Esophagus squamous epithelium (tissue), 5 donors: ENCODE data around the gene HMCN2. TPM values are rescaled to one million over a fixed set of nuclear protein-coding genes. Genes with fewer than 3 reads are reported as not detected.

ENCODE experiments used
- DNase-seq: peaks from one replicate; lab custom pipeline; 2025; lab: John Stamatoyannopoulos, UW
- H3K27ac ChIP-seq, 4 donors: fragments of 200-600 bp; sonication (generic); one replicate each; pipeline ENCODE4 v1.5.1; 2016 to 2019; ENCODE audit warnings: mild to moderate bottlenecking in 1 of 4
- H3K27me3 ChIP-seq, 4 donors: fragments of 200-600 bp; sonication (generic); 1 replicate in 3 of 4; 2 replicates in 1 of 4; pipeline versions ENCODE4 v1.5.1 to v1.6.0; 2017 to 2021; ENCODE audit warnings: antibody characterized with exemption in 1 of 4
- H3K36me3 ChIP-seq, 3 donors: fragments of 200-600 bp; sonication (generic); one replicate each; pipeline ENCODE4 v1.5.1; 2016 to 2019
- H3K4me1 ChIP-seq, 3 donors: fragments of 200-600 bp; sonication (generic); one replicate each; pipeline ENCODE4 v1.5.1; 2017 to 2019
- H3K4me3 ChIP-seq, 4 donors: fragments of 200-600 bp; sonication (generic); 1 replicate in 3 of 4; 2 replicates in 1 of 4; pipeline ENCODE4 v1.5.1; 2016 to 2019; ENCODE audit warnings: mild to moderate bottlenecking in 2 of 4, moderate library complexity in 1 of 4
- H3K9me3 ChIP-seq, 3 donors: fragments of 200-600 bp; sonication (generic); one replicate each; pipeline ENCODE4 v1.5.1; 2016 to 2019
- CTCF ChIP-seq, 6 experiments: fragments of 450-650 bp in 4 of 6; fragments of 200-600 bp in 2 of 6; sonication (generic) in 2 of 6; IDR thresholded peaks; one replicate each; pipeline ENCODE4 v1.5.1; 2016 to 2019; ENCODE audit warnings: antibody characterized with exemption in 6 of 6, mild to moderate bottlenecking in 4 of 6, moderate library complexity in 4 of 6
- POLR2A ChIP-seq, 4 donors: fragments of 450-650 bp; IDR thresholded peaks; one replicate each; pipeline ENCODE4 v1.6.1; 2017; ENCODE audit warnings: antibody characterized with exemption in 4 of 4, mild to moderate bottlenecking in 4 of 4, moderate library complexity in 3 of 4
- WGBS, 2 donors: methylation state at CpG; one replicate each; pipeline ENCODE4 v1.1.5; 2018; 5-methylcytosine and 5-hydroxymethylcytosine counted together
- intact Hi-C: fragments of 100-400 bp; cut with DNase I; formaldehyde crosslinking; loops from one replicate; pipeline ENCODE4 v1.15.0; 2022
- total RNA-seq, 4 donors: library from RNA; depleted of rRNA; stranded (reverse); fragments of >200 nt; gene quantifications; one replicate each; pipeline ENCODE4 v1.1.0, GENCODE V29; 2016
- donor health status: DM: yes; HTN: yes; CAD: no.

The HMCN2 gene
- total RNA-seq, 4 donors from 2014 or later = 0.53 to 4.8 (median 0.78) TPM

DNA sequence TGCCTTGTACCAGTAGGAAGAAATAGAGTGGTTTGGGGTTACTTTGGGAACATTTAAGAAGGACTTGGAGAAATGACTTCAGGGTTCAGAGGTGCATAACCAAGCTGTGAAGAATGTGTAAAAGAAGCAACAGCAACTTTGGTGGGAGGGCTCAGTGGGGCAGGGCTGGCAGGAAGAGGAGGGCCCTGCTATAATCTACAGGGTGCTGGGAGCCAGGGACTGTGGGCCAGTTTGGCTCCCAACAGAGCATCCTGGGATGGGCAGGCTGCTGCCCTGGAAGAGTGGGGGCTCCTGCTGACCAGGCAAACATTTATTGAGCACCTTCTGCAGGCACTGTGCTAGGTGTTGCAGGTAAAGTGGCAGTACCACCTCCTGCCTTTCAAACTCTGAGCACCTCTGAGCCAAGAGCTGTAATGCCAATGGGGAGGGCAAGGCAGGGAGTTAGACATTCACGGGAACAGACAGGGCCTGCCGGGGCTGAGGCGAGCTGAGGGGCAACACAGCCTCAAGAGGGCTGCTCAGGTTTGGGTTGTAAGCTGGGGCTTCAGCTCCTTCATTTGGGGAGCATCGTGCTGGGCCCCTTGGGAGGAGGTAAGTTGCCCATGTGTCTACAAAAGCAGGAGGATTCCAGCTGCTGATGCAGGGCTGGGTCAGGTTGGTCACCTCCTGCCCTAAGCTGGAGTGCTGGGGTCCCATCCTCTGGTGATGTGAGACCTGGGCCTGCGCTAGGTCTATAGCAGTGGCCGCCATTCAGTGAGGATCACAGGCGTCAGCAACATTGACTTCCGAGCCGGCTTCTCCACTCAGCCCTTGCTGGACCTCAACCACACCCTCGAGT lies 30.6 kb downstream of the HMCN2 start:
- 79% methylated on average over 7 of the region's 10 CpGs; no CpG with 5 or more reads in 1 of the 2 donors for WGBS, 2 donors
- Histone ChIP-seq H3K27me3 (peaks cover 0 to 15% (median 0%) of the 10 kb centered on the region in 4 donors), H3K27ac (no peak overlapping the region), H3K4me1 (peaks cover 0 to 11% (median under 1%) of the 10 kb centered on the region in 3 donors), H3K9me3 (no peaks in the 10 kb centered on the region), H3K4me3 (no peak overlapping the region), H3K36me3 (no peaks in the 10 kb centered on the region)
- TF ChIP-seq POLR2A (IDR thresholded peaks at IDR 0.05) = no peak
- no peak for TF ChIP-seq CTCF (IDR thresholded peaks at IDR 0.05)
- intact Hi-C loops = no loop called here
- no peak for DNase-seq

- Histone ChIP-seq H3K27me3 (peaks cover 0 to 20% (median 0%) of the 10 kb centered on the region in 4 donors), H3K27ac (peak overlapping the region in 1 of 4 donors; percentile 11), H3K4me3 (no peak overlapping the region), H3K4me1 (peaks cover 0 to 13% (median 5%) of the 10 kb centered on the region in 3 donors), H3K36me3 (no peaks in the 10 kb centered on the region), H3K9me3 (no peaks in the 10 kb centered on the region)
- no peak for DNase-seq
- intact Hi-C loops = no loop called here
- 78 to 100% methylated on average over 1 of the region's 2 CpGs for WGBS, 2 donors
- no peak for TF ChIP-seq POLR2A (IDR thresholded peaks at IDR 0.05)
- TF ChIP-seq CTCF (IDR thresholded peaks at IDR 0.05) = no peak
These were observed 31.2 kb downstream of the HMCN2 start for GRCh38 chr9:130296783-130297055.

GRCh38 chr9:130297371-130297770 lies 31.8 kb downstream of the HMCN2 start:
- intact Hi-C loops = no loop called here
- peak overlapping the region in 3 of 4 donors; percentile 11 to 30 (median 16) for H3K27ac ChIP-seq

DNA sequence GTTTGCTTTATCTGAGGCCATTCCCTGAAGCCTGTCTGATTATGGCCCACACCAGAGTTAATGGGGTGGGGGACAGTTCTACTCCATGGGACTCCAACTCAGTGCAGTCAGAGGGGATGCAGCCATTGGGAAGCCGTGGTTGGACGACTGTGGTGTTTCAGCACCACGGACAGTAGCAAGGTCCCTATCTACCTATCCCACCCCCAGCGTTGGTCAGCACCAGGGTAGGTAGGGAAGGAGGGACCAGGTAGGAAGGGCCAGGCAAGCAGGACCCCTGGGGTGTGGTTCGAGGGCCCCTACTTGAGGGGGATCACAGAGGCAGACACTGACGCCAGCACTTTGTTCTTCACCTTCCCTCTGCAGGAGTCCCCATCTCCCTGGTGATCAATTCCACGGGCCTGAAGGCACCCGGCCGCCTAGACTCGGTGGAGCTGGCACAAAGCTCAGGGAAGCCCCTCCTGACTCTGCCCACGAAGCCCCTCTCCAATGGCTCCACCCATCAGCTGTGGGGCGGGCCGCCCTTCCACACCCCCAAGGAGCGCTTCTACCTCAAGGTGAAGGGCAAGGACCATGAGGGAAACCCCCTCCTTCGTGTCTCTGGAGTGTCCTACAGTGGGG lies 33.2 kb downstream of the HMCN2 start:
- WGBS, 2 donors = 26 to 40% methylated on average over 4 to 7 of the region's 15 CpGs
- peaks cover 0 to 21% (median 0%) of the 10 kb centered on the region in 4 donors for H3K27me3 ChIP-seq
- peaks cover 0 to 31% (median 11%) of the 10 kb centered on the region in 3 donors for H3K4me1 ChIP-seq
- DNase-seq = no peak
- no peaks in the 10 kb centered on the region for H3K36me3 ChIP-seq
- no peak for TF ChIP-seq CTCF (IDR thresholded peaks at IDR 0.05)
- H3K4me3 ChIP-seq = no peak overlapping the region
- intact Hi-C loops = no loop called here
- H3K27ac ChIP-seq = no peak overlapping the region
- H3K9me3 ChIP-seq = no peaks in the 10 kb centered on the region

More at GRCh38 chr9:130297371-130297770, 31.8 kb downstream of the HMCN2 start:
- no peak for DNase-seq
- 43 to 71% methylated on average over 4 to 6 of the region's 6 CpGs for WGBS, 2 donors
- Histone ChIP-seq H3K27me3 (peaks cover 0 to 21% (median 0%) of the 10 kb centered on the region in 4 donors), H3K4me3 (no peak overlapping the region), H3K9me3 (no peaks in the 10 kb centered on the region), H3K4me1 (peaks cover 0 to 19% (median 5%) of the 10 kb centered on the region in 3 donors), H3K36me3 (no peaks in the 10 kb centered on the region)
- TF ChIP-seq CTCF (IDR thresholded peaks at IDR 0.05) (no peak), POLR2A (IDR thresholded peaks at IDR 0.05) (no peak)
